Erythroblast (primary cell): ENCODE measurements around the gene CRTAC1.

Experiments
- GATA1 ChIP-seq: IDR thresholded peaks from 2 replicates; pipeline ENCODE4 v1.6.1; 2011; ENCODE audit warnings: low read depth, mild to moderate bottlenecking, control low read depth, low read length, moderate library complexity
- POLR2A ChIP-seq: IDR thresholded peaks from 2 replicates; pipeline ENCODE4 v1.6.1; 2011; ENCODE audit warnings: mild to moderate bottlenecking, low read length

DNA sequence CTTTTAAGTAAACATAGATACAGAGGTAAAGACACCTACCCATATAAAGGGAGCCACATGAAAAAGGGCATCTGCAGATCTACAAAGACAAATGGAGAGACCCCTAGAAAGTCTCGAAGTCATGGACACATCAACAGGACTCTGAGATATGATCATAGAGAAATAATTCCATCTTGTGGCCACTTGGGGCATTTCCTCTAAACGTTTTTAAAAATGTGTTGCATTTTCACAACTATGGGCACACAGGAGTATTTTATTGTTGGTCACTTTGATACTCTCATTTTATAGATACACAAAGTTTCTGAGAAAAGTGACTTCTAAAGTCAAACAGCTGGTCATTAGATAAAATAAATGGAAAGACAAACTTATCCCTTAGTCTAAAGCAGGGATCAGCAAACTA, 87.1 kb downstream of the CRTAC1 start:
- TF ChIP-seq POLR2A (no peak), GATA1 (no peak)
